GM18526 (cell line): ENCODE results near the gene ALDH8A1.

ENCODE experiments used
- POLR2A ChIP-seq: IDR thresholded peaks from 3 replicates; pipeline ENCODE4 v1.6.1; 2011; ENCODE audit not compliant: insufficient read length; ENCODE audit errors: extremely low read depth

The ALDH8A1 gene

GRCh38 chr6:134932535-134933470 is 17.1 kb downstream of the ALDH8A1 start:
- no peak for TF ChIP-seq POLR2A

- no peak for TF ChIP-seq POLR2A
Observed at GRCh38 chr6:134932098-134932497, 17.8 kb downstream of the ALDH8A1 start.

GRCh38 chr6:134930463-134930862 is 19.4 kb downstream of the ALDH8A1 start:
- no peak for TF ChIP-seq POLR2A

- no peak for TF ChIP-seq POLR2A
Observed at GRCh38 chr6:134928151-134928900, 21.6 kb downstream of the ALDH8A1 start.

GRCh38 chr6:134925800-134926199 is 24.1 kb downstream of the ALDH8A1 start:
- no peak for TF ChIP-seq POLR2A

GRCh38 chr6:134921721-134922261 is 28.1 kb downstream of the ALDH8A1 start:
- TF ChIP-seq POLR2A, result no peak

GRCh38 chr6:134921276-134921675 is 28.6 kb downstream of the ALDH8A1 start:
- no peak for TF ChIP-seq POLR2A

GRCh38 chr6:134920422-134920821 is 29.5 kb downstream of the ALDH8A1 start:
- no peak for TF ChIP-seq POLR2A

- no peak for TF ChIP-seq POLR2A
Observed at GRCh38 chr6:134918418-134918961, 31.4 kb downstream of the ALDH8A1 start.

- no peak for TF ChIP-seq POLR2A
Observed at GRCh38 chr6:134911547-134911946, 38.4 kb downstream of the ALDH8A1 start.

GRCh38 chr6:134910593-134910935 is 39.3 kb downstream of the ALDH8A1 start:
- no peak for TF ChIP-seq POLR2A

- no peak for TF ChIP-seq POLR2A
Observed at GRCh38 chr6:134909701-134910592, 40.0 kb downstream of the ALDH8A1 start.

- TF ChIP-seq POLR2A, result no peak
Observed at GRCh38 chr6:134908906-134909516, 40.9 kb downstream of the ALDH8A1 start.

- TF ChIP-seq POLR2A, result no peak
Observed at GRCh38 chr6:134903448-134903847, 46.5 kb downstream of the ALDH8A1 start.
